NCI-H82 (cell line): ENCODE results near the gene CA4.
A peak's percentile ranks its signal among the peaks of the same experiment; 100 is the strongest.
"Not testable (repeated sequence)": the region's sequence is repeated elsewhere in the genome, so short reads cannot be mapped to it uniquely, and the experiment has no call there.

ENCODE experiments used
- DNase-seq: peaks from one replicate; lab custom pipeline; 2025; lab: John Stamatoyannopoulos, UW

Gene CA4

GRCh38 chr17:60174767-60175166 is 25.0 kb downstream of the CA4 start:
- not testable (repeated sequence) for DNase-seq

GRCh38 chr17:60176763-60177162 is 27.0 kb downstream of the CA4 start:
- not testable (repeated sequence) for DNase-seq

- DNase-seq = not testable (repeated sequence)
These were observed 28.4 kb downstream of the CA4 start for GRCh38 chr17:60178180-60178579.

- DNase-seq = not testable (repeated sequence)
These were observed 30.6 kb downstream of the CA4 start for GRCh38 chr17:60180380-60180779.

GRCh38 chr17:60186372-60186771 is 36.6 kb downstream of the CA4 start:
- DNase-seq = not testable (repeated sequence)

GRCh38 chr17:60186846-60187745 is 37.3 kb downstream of the CA4 start:
- DNase-seq = not testable (repeated sequence)

- no peak for DNase-seq
These were observed 39.0 kb downstream of the CA4 start for GRCh38 chr17:60188759-60189158.

GRCh38 chr17:60190032-60190431 is 40.3 kb downstream of the CA4 start:
- not testable (repeated sequence) for DNase-seq

GRCh38 chr17:60193032-60193431 is 43.3 kb downstream of the CA4 start:
- peak; percentile 86 for DNase-seq

GRCh38 chr17:60193482-60193881 is 43.7 kb downstream of the CA4 start:
- peak; percentile 45 for DNase-seq

- DNase-seq = not testable (repeated sequence)
These were observed 44.4 kb downstream of the CA4 start for GRCh38 chr17:60194141-60194540.

GRCh38 chr17:60198630-60199029 is 48.9 kb downstream of the CA4 start:
- DNase-seq = not testable (repeated sequence)

GRCh38 chr17:60205782-60206181 is 56.0 kb downstream of the CA4 start:
- not testable (repeated sequence) for DNase-seq

- DNase-seq = not testable (repeated sequence)
These were observed 58.5 kb downstream of the CA4 start for GRCh38 chr17:60208302-60208701.
